WERI-Rb-1 (cell line): ENCODE data around the gene DOK4.

ENCODE experiments used
- DNase-seq: peaks from one replicate; pipeline ENCODE4 v3.0.0-alpha.2; 2020
- H3K27ac ChIP-seq: fragments of 250-450 bp; sonication (Bioruptor Pico); 2 replicates; pipeline ENCODE4 v1.5.1; 2020; ENCODE audit warnings: mild to moderate bottlenecking, moderate library complexity
- H3K27me3 ChIP-seq: fragments of 250-450 bp; sonication (Bioruptor Pico); 2 replicates; pipeline ENCODE4 v1.5.1; 2021; ENCODE audit warnings: mild to moderate bottlenecking, low read depth, moderate library complexity; ENCODE audit not compliant: insufficient read depth, severe bottlenecking
- H3K36me3 ChIP-seq: fragments of 250-450 bp; sonication (Bioruptor Pico); 2 replicates; pipeline ENCODE4 v1.5.1; 2020; ENCODE audit warnings: mild to moderate bottlenecking, moderate library complexity
- H3K4me3 ChIP-seq: 2 replicates; pipeline ENCODE4 v1.5.1; 2011; ENCODE audit warnings: low read depth, mild to moderate bottlenecking, control low read depth, low read length
- H3K9me3 ChIP-seq: fragments of 250-450 bp; sonication (Bioruptor Pico); 2 replicates; pipeline ENCODE4 v1.5.1; 2021; ENCODE audit warnings: mild to moderate bottlenecking, moderate library complexity; ENCODE audit not compliant: severe bottlenecking
- TF ChIP-seq, protein P1 (sequence below): IDR thresholded peaks from 2 replicates; pipeline ENCODE4 v1.5.1; 2011; ENCODE audit warnings: low read depth, mild to moderate bottlenecking, control low read depth, inconsistent platforms, low read length

Gene DOK4

DNA sequence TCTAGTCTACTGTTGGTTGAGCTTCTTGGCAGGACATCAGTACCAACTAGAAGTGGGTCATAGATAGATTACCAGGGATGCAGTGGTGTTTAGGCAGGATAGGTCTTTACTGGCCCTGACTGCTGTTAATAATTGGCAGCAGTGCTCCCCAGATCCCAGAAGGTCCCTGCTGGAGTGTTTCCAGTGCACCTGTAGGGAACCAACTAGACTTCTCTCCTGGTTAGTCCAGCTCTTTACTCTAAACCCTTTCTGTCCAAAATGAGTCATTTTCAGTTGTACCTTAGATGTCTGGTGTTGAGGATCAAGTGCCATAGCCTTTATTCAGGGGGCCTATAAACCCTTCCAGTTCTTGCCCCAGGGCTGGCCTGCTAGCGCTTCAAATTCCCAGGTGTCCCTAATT lies 15.1 kb downstream of the DOK4 start:
- H3K9me3 ChIP-seq: no peaks in the 10 kb centered on the region
- H3K27ac ChIP-seq: no peak overlapping the region
- no peak overlapping the region for H3K4me3 ChIP-seq
- TF ChIP-seq, protein P1, sequence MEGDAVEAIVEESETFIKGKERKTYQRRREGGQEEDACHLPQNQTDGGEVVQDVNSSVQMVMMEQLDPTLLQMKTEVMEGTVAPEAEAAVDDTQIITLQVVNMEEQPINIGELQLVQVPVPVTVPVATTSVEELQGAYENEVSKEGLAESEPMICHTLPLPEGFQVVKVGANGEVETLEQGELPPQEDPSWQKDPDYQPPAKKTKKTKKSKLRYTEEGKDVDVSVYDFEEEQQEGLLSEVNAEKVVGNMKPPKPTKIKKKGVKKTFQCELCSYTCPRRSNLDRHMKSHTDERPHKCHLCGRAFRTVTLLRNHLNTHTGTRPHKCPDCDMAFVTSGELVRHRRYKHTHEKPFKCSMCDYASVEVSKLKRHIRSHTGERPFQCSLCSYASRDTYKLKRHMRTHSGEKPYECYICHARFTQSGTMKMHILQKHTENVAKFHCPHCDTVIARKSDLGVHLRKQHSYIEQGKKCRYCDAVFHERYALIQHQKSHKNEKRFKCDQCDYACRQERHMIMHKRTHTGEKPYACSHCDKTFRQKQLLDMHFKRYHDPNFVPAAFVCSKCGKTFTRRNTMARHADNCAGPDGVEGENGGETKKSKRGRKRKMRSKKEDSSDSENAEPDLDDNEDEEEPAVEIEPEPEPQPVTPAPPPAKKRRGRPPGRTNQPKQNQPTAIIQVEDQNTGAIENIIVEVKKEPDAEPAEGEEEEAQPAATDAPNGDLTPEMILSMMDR: no peak
- DNase-seq: no peak
- H3K36me3 ChIP-seq: peaks cover 77% of the 10 kb centered on the region
- no peaks in the 10 kb centered on the region for H3K27me3 ChIP-seq

DNA sequence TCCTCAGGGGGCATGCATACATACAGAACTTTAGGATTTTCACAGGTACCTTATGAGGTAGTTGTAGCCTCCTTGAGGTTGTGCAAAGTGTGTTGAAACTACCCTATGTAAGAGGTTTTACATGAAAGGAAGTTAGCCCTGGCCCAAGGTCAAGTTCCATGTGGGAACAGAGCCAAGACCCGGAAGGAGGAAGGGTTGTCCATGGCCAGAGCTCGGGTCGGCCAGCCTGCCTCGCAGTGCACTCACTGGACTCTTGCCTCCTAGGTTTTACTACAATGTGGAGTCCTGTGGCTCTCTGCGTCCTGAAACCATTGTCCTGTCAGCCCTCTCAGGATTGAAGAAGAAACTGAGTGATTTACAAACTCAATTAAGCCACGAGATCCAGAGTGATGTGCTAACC lies 15.6 kb downstream of the DOK4 start:
- Histone ChIP-seq H3K27me3 (no peaks in the 10 kb centered on the region), H3K36me3 (peaks cover 82% of the 10 kb centered on the region), H3K4me3 (no peak overlapping the region), H3K27ac (no peak overlapping the region), H3K9me3 (no peaks in the 10 kb centered on the region)
- TF ChIP-seq, protein P1: no peak
- DNase-seq: no peak

DNA sequence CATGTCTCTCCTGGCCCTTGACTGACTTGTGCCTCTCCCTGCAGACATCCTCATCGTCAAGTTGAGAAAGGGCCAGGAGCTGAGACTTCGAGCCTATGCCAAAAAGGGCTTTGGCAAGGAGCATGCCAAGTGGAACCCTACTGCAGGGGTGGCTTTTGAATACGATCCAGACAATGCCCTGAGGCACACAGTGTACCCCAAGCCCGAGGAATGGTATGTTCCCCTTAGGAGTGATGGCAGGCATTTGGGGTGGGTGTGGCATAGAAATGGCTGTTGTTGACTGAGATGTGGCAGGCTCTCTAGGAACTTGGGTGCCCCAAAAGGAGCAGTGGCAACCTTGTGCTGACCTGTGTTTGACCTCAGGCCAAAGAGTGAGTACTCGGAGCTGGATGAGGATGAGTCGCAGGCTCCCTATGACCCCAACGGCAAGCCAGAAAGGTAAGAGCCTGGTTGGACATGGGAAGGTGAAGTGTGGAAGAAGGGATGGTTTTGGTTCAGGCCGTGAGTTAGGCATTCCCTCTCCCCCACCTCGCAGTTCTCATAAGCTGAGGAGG lies 16.3 kb downstream of the DOK4 start:
- TF ChIP-seq, protein P1: no peak
- H3K36me3 ChIP-seq: peaks cover 88% of the 10 kb centered on the region
- no peaks in the 10 kb centered on the region for H3K9me3 ChIP-seq
- H3K27me3 ChIP-seq: no peaks in the 10 kb centered on the region
- H3K4me3 ChIP-seq: no peak overlapping the region
- no peak overlapping the region for H3K27ac ChIP-seq
- no peak for DNase-seq

DNA sequence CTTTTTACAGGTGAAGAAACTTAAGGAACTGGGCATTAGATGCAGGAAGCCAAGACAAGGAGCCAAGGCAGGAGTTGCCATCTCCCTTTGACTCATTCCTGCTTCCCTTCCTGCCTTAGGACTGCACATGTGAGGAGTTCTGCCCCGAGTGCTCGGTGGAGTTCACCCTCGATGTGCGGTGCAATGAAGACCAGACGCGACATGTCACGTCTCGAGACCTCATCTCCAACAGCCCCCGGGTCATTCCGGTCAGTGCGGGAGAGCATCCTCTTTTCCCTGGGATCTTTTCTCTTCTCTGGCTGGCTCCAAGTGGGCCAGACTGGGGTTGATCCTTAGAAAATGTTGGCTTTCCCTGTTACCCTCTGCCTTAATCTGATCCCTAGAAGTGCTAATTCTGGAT lies 17.2 kb downstream of the DOK4 start:
- TF ChIP-seq, protein P1: no peak
- Histone ChIP-seq H3K9me3 (no peaks in the 10 kb centered on the region), H3K4me3 (no peak overlapping the region), H3K36me3 (peaks cover 87% of the 10 kb centered on the region), H3K27me3 (no peaks in the 10 kb centered on the region), H3K27ac (no peak overlapping the region)
- no peak for DNase-seq

DNA sequence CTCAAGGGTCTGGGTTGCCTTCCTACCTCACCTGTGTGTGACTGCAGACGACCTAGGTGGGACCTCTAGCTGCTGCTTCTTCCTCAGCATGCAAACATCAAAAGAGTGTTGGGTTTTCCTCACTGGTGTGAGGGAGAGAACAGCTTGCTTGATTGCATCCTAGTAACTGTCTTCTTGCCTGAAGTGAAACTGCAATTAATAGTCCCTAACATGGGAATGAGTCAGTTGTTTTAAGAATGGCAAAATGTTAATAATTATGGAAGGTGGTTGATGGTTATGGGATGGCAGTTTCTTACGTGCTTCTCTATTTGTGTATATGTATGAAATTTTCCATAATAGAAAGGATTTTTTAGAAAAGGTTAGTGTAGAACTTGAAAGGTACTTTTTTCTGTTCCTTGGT lies 17.9 kb downstream of the DOK4 start:
- TF ChIP-seq, protein P1: no peak
- Histone ChIP-seq H3K4me3 (no peak overlapping the region), H3K27ac (no peak overlapping the region), H3K36me3 (peaks cover 89% of the 10 kb centered on the region), H3K9me3 (no peaks in the 10 kb centered on the region), H3K27me3 (no peaks in the 10 kb centered on the region)
- DNase-seq: no peak

DNA sequence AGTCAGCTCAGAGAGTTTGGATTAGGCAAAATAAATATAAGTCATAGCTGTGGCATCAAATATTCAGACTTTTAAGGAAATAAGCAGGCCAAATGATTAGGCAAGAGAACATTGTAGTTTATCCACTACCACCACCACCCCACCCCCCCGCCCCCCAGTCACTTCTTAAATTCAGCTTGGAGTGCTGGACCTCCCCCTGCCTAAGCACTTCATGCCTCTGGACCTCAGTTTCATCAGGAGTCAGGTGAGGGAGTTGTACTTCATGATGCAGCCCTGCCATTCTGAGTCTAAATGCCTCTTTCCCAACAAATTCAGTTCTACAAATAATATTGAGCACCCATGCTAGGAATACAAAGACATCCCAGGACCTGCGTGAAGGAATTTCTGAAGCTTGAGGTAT lies 21.8 kb downstream of the DOK4 start:
- no peak for DNase-seq
- Histone ChIP-seq H3K4me3 (no peak overlapping the region), H3K27ac (no peak overlapping the region), H3K27me3 (no peaks in the 10 kb centered on the region), H3K36me3 (peaks cover 61% of the 10 kb centered on the region), H3K9me3 (no peaks in the 10 kb centered on the region)
- TF ChIP-seq, protein P1: no peak
